Left lobe of liver (tissue), 2 donors: ENCODE measurements around the gene TGIF2LY. TPM values are rescaled to one million over a fixed set of nuclear protein-coding genes. Genes with fewer than 3 reads are reported as not detected.
"Not testable (repeated sequence)": the region's sequence is repeated elsewhere in the genome, so short reads cannot be mapped to it uniquely, and the experiment has no call there.

Experiments used
- ATAC-seq: fragments of 200-7000 bp; cut with Tn5 transposase; one replicate; pipeline ENCODE4 v1.9.1; 2020; ENCODE audit warnings: mild to moderate bottlenecking, moderate library complexity
- DNase-seq: peaks from one replicate; pipeline ENCODE4 v3.0.0-alpha.2; 2020; ENCODE audit warnings: low spot score
- total RNA-seq: library from RNA; stranded (reverse); gene quantifications from one replicate; pipeline ENCODE4 v1.2.1, GENCODE V29; 2021
- donor health status: DM: no; HTN: no; CAD: no; lungs with moderate emphysema.
- donor health status: DM: no; HTN: yes; CAD: no.

The TGIF2LY gene
- not detected for total RNA-seq

GRCh38 chrY:3578767-3579166 is at the start of gene TGIF2LY:
TGIF2LY (plus strand) TSS chrY:3579067; CDS start chrY:3579245, 178 bp downstream.
- ATAC-seq, DNase-seq: not testable (repeated sequence)
